Smooth muscle cell of trachea (primary cell): ENCODE measurements around the gene LAT. TPM values are rescaled to one million over a fixed set of nuclear protein-coding genes. Genes with fewer than 3 reads are reported as not detected.

Experiments used
- total RNA-seq: library from RNA; depleted of rRNA; stranded (reverse); fragments of >200 nt; gene quantifications from 2 replicates; pipeline ENCODE4 v1.2.1, GENCODE V29; 2014

LAT gene, protein sequence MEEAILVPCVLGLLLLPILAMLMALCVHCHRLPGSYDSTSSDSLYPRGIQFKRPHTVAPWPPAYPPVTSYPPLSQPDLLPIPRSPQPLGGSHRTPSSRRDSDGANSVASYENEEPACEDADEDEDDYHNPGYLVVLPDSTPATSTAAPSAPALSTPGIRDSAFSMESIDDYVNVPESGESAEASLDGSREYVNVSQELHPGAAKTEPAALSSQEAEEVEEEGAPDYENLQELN
- 0.99 and 1.5 TPM in 2 replicates for total RNA-seq

DNA sequence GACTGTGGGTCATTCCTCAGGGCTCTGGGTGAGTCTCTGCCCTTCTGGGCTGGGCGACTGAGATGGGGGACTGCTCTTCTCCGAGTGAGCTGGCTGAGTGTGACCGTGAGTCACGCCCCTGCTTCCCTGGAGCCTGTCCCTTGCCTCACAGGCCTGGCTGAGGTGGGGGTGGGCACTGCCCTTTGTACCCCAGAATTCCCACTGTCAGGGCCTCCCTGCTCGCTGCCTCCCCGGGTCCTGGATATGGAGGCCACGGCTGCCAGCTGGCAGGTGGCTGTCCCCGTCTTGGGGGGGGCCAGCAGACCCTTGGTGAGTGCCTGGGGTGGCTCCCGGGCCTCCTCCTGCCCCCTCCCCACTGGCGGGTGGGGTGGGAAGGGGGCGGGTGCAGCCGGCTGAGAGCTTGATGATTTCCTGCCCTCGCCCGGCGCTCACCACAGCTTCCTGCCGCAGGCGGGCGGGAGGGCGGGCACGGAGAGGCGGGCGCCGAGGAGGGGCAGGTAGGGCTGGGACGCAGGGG lies at the start of gene LAT:
Gene LAT (plus strand): TSS at position 434 of the 517 bp plus-strand sequence. CDS start 366 bp downstream, outside the sequence.

DNA sequence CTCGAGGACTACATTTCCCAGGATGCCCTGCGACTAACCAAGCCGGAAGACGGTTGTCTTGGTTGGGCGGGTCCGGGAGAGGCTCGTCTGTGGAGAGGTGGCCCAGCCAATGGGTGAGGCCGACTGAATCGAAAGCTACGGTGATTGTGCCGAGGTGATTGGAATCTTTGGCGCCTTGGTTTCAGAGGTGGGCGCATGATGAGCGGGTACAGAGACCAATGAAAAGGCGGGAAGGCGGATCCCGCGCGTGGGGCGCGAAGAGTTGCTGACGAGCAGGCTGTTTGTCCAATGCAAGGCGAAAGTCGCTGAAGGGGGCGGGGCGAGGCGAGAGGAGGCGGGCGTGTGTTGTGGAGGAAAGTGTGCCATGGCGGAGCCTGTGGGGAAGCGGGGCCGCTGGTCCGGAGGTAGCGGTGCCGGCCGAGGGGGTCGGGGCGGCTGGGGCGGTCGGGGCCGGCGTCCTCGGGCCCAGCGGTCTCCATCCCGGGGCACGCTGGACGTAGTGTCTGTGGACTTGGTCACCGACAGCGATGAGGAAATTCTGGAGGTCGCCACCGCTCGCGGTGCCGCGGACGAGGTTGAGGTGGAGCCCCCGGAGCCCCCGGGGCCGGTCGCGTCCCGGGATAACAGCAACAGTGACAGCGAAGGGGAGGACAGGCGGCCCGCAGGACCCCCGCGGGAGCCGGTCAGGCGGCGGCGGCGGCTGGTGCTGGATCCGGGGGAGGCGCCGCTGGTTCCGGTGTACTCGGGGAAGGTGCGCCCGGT lies 34.0 kb upstream of the LAT start, which contains the start of gene NFATC2IP:
Gene NFATC2IP (plus strand): TSS at position 290 of the 762 bp plus-strand sequence. CDS start 75 bp downstream, at position 365.

DNA sequence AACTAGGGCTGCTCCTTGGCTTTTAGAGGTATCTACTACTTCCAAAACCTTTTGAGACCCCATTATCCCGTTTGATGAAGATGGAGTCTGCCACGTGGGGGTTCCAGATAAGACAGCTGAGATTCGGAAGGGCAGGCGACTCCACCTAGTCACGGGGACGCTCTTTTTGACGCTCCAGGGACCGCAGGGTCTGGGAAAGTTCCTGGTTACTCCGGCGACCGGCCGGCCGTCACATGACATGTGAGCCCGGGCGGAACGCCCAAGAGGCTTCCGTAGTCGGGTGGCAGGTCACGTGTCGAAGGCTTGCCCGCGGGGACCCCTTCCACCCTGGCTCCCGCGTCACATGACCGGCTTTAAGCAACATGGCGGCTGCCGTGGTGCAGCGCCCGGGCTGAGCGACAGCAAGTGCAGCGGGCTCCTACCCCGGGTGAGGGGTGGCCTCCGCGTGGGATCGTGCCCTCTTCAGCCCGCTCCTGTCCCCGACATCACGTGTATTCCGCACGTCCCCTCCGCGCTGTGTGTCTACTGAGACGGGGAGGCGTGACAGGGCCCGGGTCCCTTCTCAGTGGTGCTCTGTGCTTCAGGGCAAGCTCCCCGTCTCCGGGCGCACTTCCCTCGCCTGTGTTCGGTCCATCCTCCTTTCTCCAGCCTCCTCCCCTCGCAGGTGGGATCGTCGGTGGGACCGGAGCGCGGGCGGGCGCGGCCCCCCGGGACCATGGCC lies 10.3 kb upstream of the LAT start, which contains the start of gene SPNS1:
Gene SPNS1 (plus strand): TSS at position 342 of the 721 bp plus-strand sequence. CDS start 374 bp downstream, at position 716.

Other genes with a start within 250 kb of the LAT start
- gene NPIPB9, start 233.3 kb upstream of the LAT start, total RNA-seq: 2.0 and 3.2 TPM in 2 replicates
- 48.0 and 50.9 TPM in 2 replicates for gene ATXN2L, start 162.1 kb upstream of the LAT start, total RNA-seq
- gene TUFM, start 138.7 kb upstream of the LAT start, total RNA-seq: 128 and 129 TPM in 2 replicates
- gene SH2B1, start 121.2 kb upstream of the LAT start, total RNA-seq: 16.3 and 20.2 TPM in 2 replicates
- 0.44 and 0.99 TPM in 2 replicates for gene ATP2A1, start 106.6 kb upstream of the LAT start, total RNA-seq
- gene RABEP2, start 59.8 kb upstream of the LAT start, total RNA-seq: 32.4 and 42.8 TPM in 2 replicates
- not detected in 2 replicates for gene CD19, start 53.1 kb upstream of the LAT start, total RNA-seq
- 19.0 and 22.5 TPM in 2 replicates for gene NFATC2IP, start 34.1 kb upstream of the LAT start, total RNA-seq
- gene SPNS1, start 10.3 kb upstream of the LAT start, total RNA-seq: 34.8 and 64.7 TPM in 2 replicates